Measurements from ENCODE around the gene TCF4. TPM values are rescaled to one million over a fixed set of nuclear protein-coding genes. Genes with fewer than 3 reads are reported as not detected.

The TCF4 gene
- total and polyA plus RNA-seq, 2 donors (not counting 3 experiments of a cell fraction or from before 2014, with no cell fraction given) = 183 to 390 TPM

DNA sequence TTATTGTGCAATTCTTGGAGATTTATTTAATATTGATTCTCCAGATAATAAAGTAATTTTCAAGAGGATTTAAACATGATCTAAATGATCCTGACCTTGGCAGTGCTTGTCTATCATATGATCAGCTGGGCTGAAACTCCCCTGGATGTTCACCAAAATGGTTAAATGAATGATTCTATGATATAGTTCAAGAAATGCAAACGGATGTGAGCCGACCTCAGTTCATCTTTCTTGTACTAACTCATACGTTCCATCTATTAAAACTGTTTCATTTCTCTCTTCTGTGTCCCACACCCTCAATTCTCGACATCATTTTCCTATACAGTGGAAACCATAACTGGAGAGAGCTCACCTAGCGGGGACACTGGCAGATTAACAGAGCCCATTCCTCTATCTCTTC, 347.0 kb downstream of the TCF4 start:
- no peaks in the 10 kb centered on the region for H3K79me2 ChIP-seq (ENCODE audit: control insufficient read depth, insufficient read depth, low read length)
- H3K9me1 ChIP-seq (replicated peaks; ENCODE audit: control insufficient read depth, extremely low read depth, insufficient read depth, low read length) = no peaks in the 10 kb centered on the region
- CTCF ChIA-PET = interaction anchor here (1.0 kb wide), 1 partner anchor 20 kb away, joined by 4 read pairs; no protein-coding TSS in a partner anchor
- no peak overlapping the region for H3K27ac ChIP-seq (ENCODE audit: insufficient read depth, low read depth, low read length)
- DNase-seq (ENCODE audit: low read depth, low spot score) (no peak), FAIRE-seq (no peak)
- intact Hi-C loops (cut with micrococcal nuclease) (no loop called here), dilution Hi-C loops (cut with MboI; ENCODE audit: extremely low pct_ligation_motif_present, low sequenced_read_pairs) (no loop called here)
- no peaks in the 10 kb centered on the region for H3K9me3 ChIP-seq (replicated peaks; ENCODE audit: control insufficient read depth, insufficient read depth, low read length)
- H4K20me1 ChIP-seq (replicated peaks; ENCODE audit: control insufficient read depth, extremely low read depth, insufficient read depth, low read length) = no peaks in the 10 kb centered on the region
- no peaks in the 10 kb centered on the region for H3K27me3 ChIP-seq (ENCODE audit: control insufficient read depth in 2 of 2, insufficient read depth in 2 of 2, low read length in 2 of 2)
- BruUV-seq (replicated peaks) = no TSS peak
- peaks cover 4 to 18% of the 10 kb centered on the region in 2 experiments for H3K36me3 ChIP-seq (ENCODE audit: control insufficient read depth in 2 of 2, extremely low read depth in 1 of 2, insufficient read depth in 2 of 2, low read length in 2 of 2)
- H3K4me3 ChIP-seq (replicated peaks in 1 of 3; ENCODE audit: insufficient read depth in 1 of 3, low read depth in 1 of 3, low read length in 3 of 3) = no peak overlapping the region
- H3K9ac ChIP-seq (replicated peaks; ENCODE audit: extremely low read depth, insufficient read depth, low read length) = no peak overlapping the region
- TF ChIP-seq POLR2AphosphoS5 (IDR thresholded peaks at IDR 0.05; ENCODE audit: insufficient read depth, low read depth, low read length) = no peak
- TF ChIP-seq MYC (IDR thresholded peaks at IDR 0.05; ENCODE audit: low read depth, low read length) = no peak
- TF ChIP-seq JUN (IDR thresholded peaks at IDR 0.05; ENCODE audit: borderline replicate concordance, insufficient read depth, insufficient read length, low read depth) = no peak
- TF ChIP-seq GATA2 (IDR thresholded peaks at IDR 0.05; ENCODE audit: insufficient read depth, insufficient read length, low read depth, low read length) = no peak
- TF ChIP-seq FOS (IDR thresholded peaks at IDR 0.05; ENCODE audit: borderline replicate concordance, insufficient read depth, low read length) = no peak
- TF ChIP-seq, protein P1, sequence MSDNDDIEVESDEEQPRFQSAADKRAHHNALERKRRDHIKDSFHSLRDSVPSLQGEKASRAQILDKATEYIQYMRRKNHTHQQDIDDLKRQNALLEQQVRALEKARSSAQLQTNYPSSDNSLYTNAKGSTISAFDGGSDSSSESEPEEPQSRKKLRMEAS (IDR thresholded peaks at IDR 0.05; ENCODE audit: insufficient read depth, insufficient read length) = no peak
- TF ChIP-seq EZH2 (IDR thresholded peaks at IDR 0.05; ENCODE audit: borderline replicate concordance, low read depth, low read length, severe bottlenecking) = no peak
- TF ChIP-seq POLR2A (IDR thresholded peaks at IDR 0.05; ENCODE audit: low read depth, low read length) = no peak
- TF ChIP-seq, protein P2, sequence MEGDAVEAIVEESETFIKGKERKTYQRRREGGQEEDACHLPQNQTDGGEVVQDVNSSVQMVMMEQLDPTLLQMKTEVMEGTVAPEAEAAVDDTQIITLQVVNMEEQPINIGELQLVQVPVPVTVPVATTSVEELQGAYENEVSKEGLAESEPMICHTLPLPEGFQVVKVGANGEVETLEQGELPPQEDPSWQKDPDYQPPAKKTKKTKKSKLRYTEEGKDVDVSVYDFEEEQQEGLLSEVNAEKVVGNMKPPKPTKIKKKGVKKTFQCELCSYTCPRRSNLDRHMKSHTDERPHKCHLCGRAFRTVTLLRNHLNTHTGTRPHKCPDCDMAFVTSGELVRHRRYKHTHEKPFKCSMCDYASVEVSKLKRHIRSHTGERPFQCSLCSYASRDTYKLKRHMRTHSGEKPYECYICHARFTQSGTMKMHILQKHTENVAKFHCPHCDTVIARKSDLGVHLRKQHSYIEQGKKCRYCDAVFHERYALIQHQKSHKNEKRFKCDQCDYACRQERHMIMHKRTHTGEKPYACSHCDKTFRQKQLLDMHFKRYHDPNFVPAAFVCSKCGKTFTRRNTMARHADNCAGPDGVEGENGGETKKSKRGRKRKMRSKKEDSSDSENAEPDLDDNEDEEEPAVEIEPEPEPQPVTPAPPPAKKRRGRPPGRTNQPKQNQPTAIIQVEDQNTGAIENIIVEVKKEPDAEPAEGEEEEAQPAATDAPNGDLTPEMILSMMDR (IDR thresholded peaks at IDR 0.05; ENCODE audit: extremely low read depth in 1 of 2, insufficient read depth in 1 of 2, low read depth in 1 of 2, low read length in 2 of 2) = no peak
- no peak overlapping the region for H2AFZ ChIP-seq (ENCODE audit: low read depth, low read length)
- no peak overlapping the region for H3K4me2 ChIP-seq (ENCODE audit: insufficient read depth, low read length)
- POLR2A ChIA-PET = no interaction called here
- peaks cover 26% of the 10 kb centered on the region for H3K4me1 ChIP-seq (ENCODE audit: control insufficient read depth, extremely low read depth, insufficient read depth, low read length)
